GM13977 (cell line): ENCODE data around the gene MACROD2.

ENCODE experiments used
- DNase-seq: peaks from one replicate; pipeline ENCODE4 v3.0.0; 2012; ENCODE audit warnings: low spot score
- in situ Hi-C: fragments of 300-500 bp; cut with MboI; formaldehyde crosslinking; loops from one replicate; pipeline ENCODE4 v1.12.0; 2022; ENCODE audit warnings: low sequenced_read_pairs, low pct_unique_long_range_greater_than_20kb, mixed read lengths, inconsistent platforms; ENCODE audit not compliant: unreplicated experiment
- TF ChIP-seq, protein P1 (sequence below): IDR thresholded peaks from 2 replicates; pipeline ENCODE4 v1.5.1; 2012; ENCODE audit warnings: mild to moderate bottlenecking, control low read depth; ENCODE audit not compliant: insufficient read depth; ENCODE audit errors: extremely low read depth, missing control alignments

MACROD2 gene

DNA sequence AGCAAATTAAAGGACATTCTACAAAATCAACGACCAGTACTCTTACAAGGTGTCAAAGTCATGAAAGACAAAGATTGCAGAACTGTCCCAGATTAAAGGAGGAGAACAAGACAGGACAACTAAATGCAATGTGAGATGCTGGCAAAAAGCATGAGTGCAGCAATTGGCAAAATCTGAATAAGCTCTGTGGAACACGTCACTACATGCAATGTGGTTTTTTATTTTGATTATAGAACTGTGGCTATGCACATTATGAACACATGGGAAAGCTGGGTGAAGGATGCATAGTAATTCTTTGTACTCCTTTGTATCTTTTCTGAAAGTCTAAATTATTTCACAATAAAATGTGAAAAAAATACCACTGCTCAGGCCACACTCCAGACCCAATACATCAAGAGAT is 2068.6 kb downstream of the MACROD2 start:
- TF ChIP-seq, protein P1, sequence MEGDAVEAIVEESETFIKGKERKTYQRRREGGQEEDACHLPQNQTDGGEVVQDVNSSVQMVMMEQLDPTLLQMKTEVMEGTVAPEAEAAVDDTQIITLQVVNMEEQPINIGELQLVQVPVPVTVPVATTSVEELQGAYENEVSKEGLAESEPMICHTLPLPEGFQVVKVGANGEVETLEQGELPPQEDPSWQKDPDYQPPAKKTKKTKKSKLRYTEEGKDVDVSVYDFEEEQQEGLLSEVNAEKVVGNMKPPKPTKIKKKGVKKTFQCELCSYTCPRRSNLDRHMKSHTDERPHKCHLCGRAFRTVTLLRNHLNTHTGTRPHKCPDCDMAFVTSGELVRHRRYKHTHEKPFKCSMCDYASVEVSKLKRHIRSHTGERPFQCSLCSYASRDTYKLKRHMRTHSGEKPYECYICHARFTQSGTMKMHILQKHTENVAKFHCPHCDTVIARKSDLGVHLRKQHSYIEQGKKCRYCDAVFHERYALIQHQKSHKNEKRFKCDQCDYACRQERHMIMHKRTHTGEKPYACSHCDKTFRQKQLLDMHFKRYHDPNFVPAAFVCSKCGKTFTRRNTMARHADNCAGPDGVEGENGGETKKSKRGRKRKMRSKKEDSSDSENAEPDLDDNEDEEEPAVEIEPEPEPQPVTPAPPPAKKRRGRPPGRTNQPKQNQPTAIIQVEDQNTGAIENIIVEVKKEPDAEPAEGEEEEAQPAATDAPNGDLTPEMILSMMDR, result no peak
- no peak for DNase-seq
- in situ Hi-C loops, result no loop called here

DNA sequence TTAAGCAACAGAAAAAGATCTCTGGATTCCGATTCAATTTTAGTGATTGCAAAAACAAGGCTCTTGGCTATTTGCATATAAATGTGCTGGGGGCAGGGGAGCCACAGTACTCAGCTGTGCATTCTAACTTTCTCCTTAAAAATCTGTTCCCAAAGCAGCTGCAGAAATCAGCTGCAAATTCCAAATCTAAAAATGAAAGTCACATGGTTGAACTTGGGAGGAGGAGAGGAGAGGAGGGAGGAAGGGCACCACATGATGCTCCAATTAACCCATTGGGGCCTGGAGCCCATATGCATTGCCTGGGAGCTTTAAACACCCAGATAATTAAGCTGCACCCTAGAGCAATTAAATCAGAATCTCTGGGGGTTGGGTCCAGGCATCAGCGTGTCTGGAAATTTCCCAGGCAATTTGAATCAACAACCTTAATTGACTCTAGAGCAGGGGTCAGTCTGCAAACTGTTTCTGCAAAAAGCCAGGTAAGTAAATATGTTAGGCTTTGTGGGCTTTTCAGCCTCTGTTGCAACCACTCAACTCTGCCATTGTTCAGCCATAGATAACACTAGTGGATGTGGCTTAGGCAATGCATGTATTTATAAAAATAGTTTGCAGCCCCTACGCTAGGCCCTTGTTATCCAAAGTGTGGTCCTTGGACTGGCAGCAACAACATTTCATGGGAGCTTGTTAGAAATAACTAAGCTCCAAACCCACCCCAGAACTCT is 2069.8 kb downstream of the MACROD2 start:
- in situ Hi-C loops, result no loop called here
- TF ChIP-seq, protein P1, result no peak
- DNase-seq, result no peak

DNA sequence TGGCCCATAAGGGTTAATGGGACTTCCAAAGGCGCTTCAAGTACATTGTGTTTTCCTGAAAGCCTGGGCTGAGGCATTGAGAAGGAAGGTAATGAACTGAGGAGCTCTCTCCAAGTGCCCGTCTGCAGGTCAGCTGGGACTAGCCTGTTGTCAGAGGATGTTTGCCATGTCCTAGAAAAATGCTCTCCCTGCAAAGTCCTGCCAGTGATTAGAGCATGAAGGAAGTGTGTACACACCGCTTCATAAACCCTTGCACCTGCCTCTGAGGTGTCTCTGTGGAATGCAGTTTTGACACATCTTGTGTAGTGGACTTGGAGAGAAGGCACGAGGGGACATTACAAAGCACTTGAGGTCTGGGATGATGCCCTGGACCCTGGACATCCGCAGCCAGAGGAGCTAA is 2071.3 kb downstream of the MACROD2 start:
- in situ Hi-C loops, result no loop called here

DNA sequence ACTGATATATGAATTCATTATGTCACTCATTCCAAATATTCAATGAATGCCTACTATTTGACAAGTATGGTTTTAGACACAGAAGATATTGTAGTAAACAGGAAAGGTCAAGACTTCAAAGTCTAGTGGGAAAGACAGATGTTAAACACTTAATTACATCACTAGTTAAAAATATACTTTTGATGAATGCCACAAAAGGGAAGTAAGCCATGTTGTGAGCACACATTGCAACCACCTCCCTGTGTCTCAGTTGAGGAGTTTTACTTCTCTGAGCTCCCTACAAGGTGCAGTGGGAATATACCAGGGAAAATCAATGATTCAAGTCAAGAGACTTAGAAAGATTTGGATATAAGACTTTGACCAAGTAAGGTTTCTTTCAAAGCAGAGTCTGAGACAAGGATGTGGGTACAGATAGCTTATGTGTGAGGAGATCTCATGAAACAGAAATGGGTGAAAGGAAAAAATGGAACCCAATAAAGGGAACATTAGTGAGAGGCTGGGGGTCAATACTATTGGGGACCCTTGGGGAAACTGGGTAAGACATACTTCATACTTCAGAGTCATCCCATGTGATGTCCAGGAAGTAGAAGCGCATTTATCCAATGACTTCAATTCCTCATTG is 2074.2 kb downstream of the MACROD2 start:
- no peak for DNase-seq
- in situ Hi-C loops, result no loop called here
- TF ChIP-seq, protein P1, result no peak

More for the DNA sequence above, 2071.3 kb downstream of the MACROD2 start:
- no peak for DNase-seq
- TF ChIP-seq, protein P1, result no peak

DNA sequence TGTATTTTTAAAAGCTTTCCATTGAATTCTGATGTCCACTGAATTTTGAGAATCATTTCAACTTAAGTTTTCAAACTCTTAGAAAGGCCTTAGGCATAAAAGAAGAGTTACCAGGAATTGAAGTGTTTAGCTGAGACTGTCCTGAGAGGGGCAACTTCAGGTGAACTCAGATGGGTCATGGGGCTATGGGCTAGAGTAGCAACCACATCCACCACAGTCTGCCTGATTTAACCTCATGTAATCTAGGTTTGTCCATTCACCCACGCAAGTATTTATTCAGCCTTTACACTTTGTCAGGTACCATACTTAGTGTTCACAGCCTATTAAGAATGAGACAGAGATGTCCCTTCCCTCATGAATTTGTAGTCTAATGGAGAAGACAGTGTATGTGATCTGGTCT is 2076.9 kb downstream of the MACROD2 start:
- DNase-seq, result no peak
- in situ Hi-C loops, result no loop called here
- TF ChIP-seq, protein P1, result no peak

DNA sequence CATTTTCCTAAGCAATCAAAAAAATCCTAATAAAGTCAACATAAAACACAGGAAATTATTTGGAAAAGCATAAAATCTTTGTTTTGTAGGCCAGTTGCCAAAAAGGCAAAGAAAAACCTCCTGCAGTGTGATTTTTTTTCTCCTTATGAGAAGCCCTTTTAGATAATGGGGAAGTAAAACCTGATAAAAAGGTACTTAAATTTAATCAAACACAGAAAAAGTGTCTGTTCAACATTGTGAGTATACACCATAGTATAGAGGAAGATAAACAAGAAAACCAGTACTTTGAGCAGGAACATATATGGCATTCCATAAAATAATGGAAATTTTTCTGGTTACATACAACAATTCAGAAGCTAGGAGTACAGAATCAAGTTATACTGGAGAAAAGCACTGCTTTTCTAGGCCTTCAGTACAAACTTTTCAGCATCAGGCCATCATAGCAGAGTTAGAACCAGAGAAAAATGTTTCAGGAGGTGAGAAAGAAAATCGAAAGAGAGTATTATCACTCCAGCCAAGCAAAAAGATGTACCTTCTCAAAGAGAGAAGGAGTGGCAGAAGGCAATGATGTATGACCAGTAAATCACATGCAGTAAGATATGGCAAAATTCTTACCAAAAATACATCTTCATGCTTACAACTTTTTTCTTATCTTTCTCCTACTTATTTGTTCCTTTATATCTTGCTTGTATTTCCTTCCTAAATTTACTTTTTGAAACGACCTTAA is 2083.0 kb downstream of the MACROD2 start:
- in situ Hi-C loops, result no loop called here
- no peak for DNase-seq
- TF ChIP-seq, protein P1, result no peak
